Upper lobe of left lung (tissue), 4 donors: Measurements from ENCODE around the gene DELE1.

Source experiments
- CTCF ChIP-seq, 6 experiments: fragments of 450-650 bp in 4 of 6; fragments of 200-600 bp in 2 of 6; sonication (generic) in 2 of 6; IDR thresholded peaks; one replicate each; pipeline ENCODE4 v1.5.1; 2016 to 2019; ENCODE audit warnings: antibody characterized with exemption in 6 of 6
- POLR2A ChIP-seq, 4 donors: fragments of 450-650 bp; IDR thresholded peaks; one replicate each; pipeline ENCODE4 v1.5.1; 2016 to 2017; ENCODE audit warnings: antibody characterized with exemption in 4 of 4, mild to moderate bottlenecking in 2 of 4

DNA sequence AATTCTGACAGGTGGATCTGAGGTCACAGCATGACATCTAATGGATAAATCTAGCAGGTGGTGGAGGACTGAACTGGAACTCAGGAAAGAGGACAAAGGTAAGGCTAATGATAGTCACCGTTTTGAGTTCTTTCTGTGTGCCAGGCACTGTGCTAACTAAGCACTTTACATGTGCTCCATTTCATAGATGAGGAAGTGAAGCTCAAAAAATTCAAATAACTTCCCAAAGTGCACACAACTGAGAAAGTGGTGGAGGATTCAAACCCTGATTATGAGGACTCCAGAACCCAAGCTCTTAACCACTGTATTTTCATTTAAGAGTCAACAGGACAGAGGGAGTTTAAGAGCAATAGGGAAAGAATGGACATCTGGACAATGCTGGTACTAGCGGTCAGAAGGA, 7.1 kb upstream of the DELE1 start:
- no peak for TF ChIP-seq CTCF (IDR thresholded peaks at IDR 0.05)
- TF ChIP-seq POLR2A (IDR thresholded peaks at IDR 0.05): no peak
